ENCODE results near the gene PRR33.

GRCh38 chr11:1851468-1852180 is 40.1 kb downstream of the PRR33 start:
- TF ChIP-seq, protein P1, sequence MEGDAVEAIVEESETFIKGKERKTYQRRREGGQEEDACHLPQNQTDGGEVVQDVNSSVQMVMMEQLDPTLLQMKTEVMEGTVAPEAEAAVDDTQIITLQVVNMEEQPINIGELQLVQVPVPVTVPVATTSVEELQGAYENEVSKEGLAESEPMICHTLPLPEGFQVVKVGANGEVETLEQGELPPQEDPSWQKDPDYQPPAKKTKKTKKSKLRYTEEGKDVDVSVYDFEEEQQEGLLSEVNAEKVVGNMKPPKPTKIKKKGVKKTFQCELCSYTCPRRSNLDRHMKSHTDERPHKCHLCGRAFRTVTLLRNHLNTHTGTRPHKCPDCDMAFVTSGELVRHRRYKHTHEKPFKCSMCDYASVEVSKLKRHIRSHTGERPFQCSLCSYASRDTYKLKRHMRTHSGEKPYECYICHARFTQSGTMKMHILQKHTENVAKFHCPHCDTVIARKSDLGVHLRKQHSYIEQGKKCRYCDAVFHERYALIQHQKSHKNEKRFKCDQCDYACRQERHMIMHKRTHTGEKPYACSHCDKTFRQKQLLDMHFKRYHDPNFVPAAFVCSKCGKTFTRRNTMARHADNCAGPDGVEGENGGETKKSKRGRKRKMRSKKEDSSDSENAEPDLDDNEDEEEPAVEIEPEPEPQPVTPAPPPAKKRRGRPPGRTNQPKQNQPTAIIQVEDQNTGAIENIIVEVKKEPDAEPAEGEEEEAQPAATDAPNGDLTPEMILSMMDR (conservative IDR thresholded peaks at IDR 0.05; ENCODE audit: low read length): no peak
- TF ChIP-seq EZH2phosphoT487 (IDR thresholded peaks at IDR 0.05; ENCODE audit: borderline replicate concordance): no peak
